SK-N-SH (cell line): ENCODE data around the gene FAM161A. TPM values are rescaled to one million over a fixed set of nuclear protein-coding genes. Genes with fewer than 3 reads are reported as not detected.
A peak's percentile ranks its signal among the peaks of the same experiment; 100 is the strongest.

Source experiments
- CTCF ChIA-PET: fragments of 300-600, 350-600 bp; formaldehyde crosslinking; extraction: SDS; loops from one replicate; lab custom pipeline; 2021; lab: Yijun Ruan, JAX
- POLR2A ChIA-PET: fragments of 350-600 bp; sonication (Branson Sonifier 250); formaldehyde crosslinking; extraction: SDS; loops from one replicate; lab custom pipeline; 2020; ENCODE audit warnings: antibody characterized with exemption, inconsistent platforms; lab: Yijun Ruan, JAX
- DNase-seq: peaks from one replicate; pipeline ENCODE4 v3.0.0; 2012
- H2AFZ ChIP-seq: fragments of 200-600 bp; sonication (generic); 2 replicates; pipeline ENCODE4 v1.8.1; 2016; ENCODE audit warnings: antibody characterized with exemption, mild to moderate bottlenecking, low read depth
- H3F3A ChIP-seq: fragments of 200-600 bp; sonication (generic); replicated peaks from 2 replicates; pipeline ENCODE3; 2016; ENCODE audit warnings: antibody characterized with exemption, mild to moderate bottlenecking; ENCODE audit not compliant: insufficient read depth
- H3K27ac ChIP-seq, 2 experiments: fragments of 200-500 bp in 1 of 2; fragments of 200-600 bp in 1 of 2; sonication (Bioruptor generic) in 1 of 2; sonication (generic), shearing (Covaris generic) in 1 of 2; 2 replicates each; pipeline versions ENCODE4 v1.5.1 to v1.6.1; 2014 to 2016; ENCODE audit warnings: low read depth in 2 of 2, inconsistent platforms in 1 of 2, low read length in 1 of 2, mild to moderate bottlenecking in 1 of 2, mixed read lengths in 1 of 2
- H3K27me3 ChIP-seq: fragments of 200-600 bp; sonication (generic), shearing (Covaris generic); 2 replicates; pipeline ENCODE4 v1.6.1; 2016; ENCODE audit warnings: mixed run types; ENCODE audit not compliant: insufficient read depth
- H3K36me3 ChIP-seq, 2 experiments: fragments of 200-500 bp in 1 of 2; fragments of 200-600 bp in 1 of 2; sonication (Bioruptor generic) in 1 of 2; sonication (generic) in 1 of 2; replicated peaks in 1 of 2; 2 replicates each; pipeline versions ENCODE3 to v1.5.1; 2014 to 2016; ENCODE audit warnings: low read length in 1 of 2, mild to moderate bottlenecking in 1 of 2; ENCODE audit not compliant: insufficient read depth in 2 of 2, control insufficient read depth in 1 of 2
- H3K4me1 ChIP-seq, 2 experiments: fragments of 200-500 bp in 1 of 2; fragments of 200-600 bp in 1 of 2; sonication (Bioruptor generic) in 1 of 2; sonication (generic), shearing (Covaris generic) in 1 of 2; 2 replicates each; pipeline versions ENCODE4 v1.5.1 to v1.6.1; 2014 to 2016; ENCODE audit warnings: low read depth in 1 of 2, low read length in 1 of 2, mixed run types in 1 of 2; ENCODE audit not compliant: insufficient read depth in 2 of 2, control insufficient read depth in 1 of 2
- H3K4me2 ChIP-seq: fragments of 200-600 bp; sonication (generic), shearing (Covaris generic); 2 replicates; pipeline ENCODE4 v1.6.1; 2017; ENCODE audit warnings: mixed run types
- H3K4me3 ChIP-seq, 2 experiments: fragments of 200-500 bp in 1 of 2; fragments of 200-600 bp in 1 of 2; sonication (Bioruptor generic) in 1 of 2; sonication (generic), shearing (Covaris generic) in 1 of 2; 2 replicates each; pipeline versions ENCODE4 v1.5.1 to v1.8.1; 2014 to 2016; ENCODE audit warnings: low read depth in 2 of 2, inconsistent platforms in 1 of 2, low read length in 1 of 2, mild to moderate bottlenecking in 1 of 2, mixed read lengths in 1 of 2, moderate library complexity in 1 of 2
- H3K79me2 ChIP-seq: fragments of 200-600 bp; sonication (generic); 2 replicates; pipeline ENCODE4 v1.8.1; 2017; ENCODE audit warnings: mild to moderate bottlenecking; ENCODE audit not compliant: insufficient read depth
- H3K9ac ChIP-seq: fragments of 200-600 bp; sonication (generic); 2 replicates; pipeline ENCODE4 v1.6.1; 2017; ENCODE audit warnings: mixed run types
- H3K9me2 ChIP-seq: fragments of 200-600 bp; sonication (generic); 2 replicates; pipeline ENCODE4 v1.6.1; 2017; ENCODE audit warnings: mixed run types
- H3K9me3 ChIP-seq: fragments of 200-600 bp; sonication (generic); 2 replicates; pipeline ENCODE4 v1.6.1; 2017; ENCODE audit warnings: mixed run types, mild to moderate bottlenecking, moderate library complexity
- H4K20me1 ChIP-seq: fragments of 200-600 bp; sonication (generic); 2 replicates; pipeline ENCODE4 v1.6.1; 2017; ENCODE audit warnings: mild to moderate bottlenecking, mixed run types; ENCODE audit not compliant: insufficient read depth
- CHD2 ChIP-seq: fragments of 150-350 bp; IDR thresholded peaks from 2 replicates; pipeline ENCODE4 v1.6.1; 2018; ENCODE audit warnings: low read length; ENCODE audit not compliant: partially characterized antibody
- CTCF ChIP-seq: fragments of 200-600 bp; sonication (generic); IDR thresholded peaks from 2 replicates; pipeline ENCODE4 v1.6.1; 2017; ENCODE audit warnings: antibody characterized with exemption, mild to moderate bottlenecking, moderate library complexity
- ELF1 ChIP-seq: IDR thresholded peaks from 2 replicates; pipeline ENCODE4 v1.4.0; 2012
- EP300 ChIP-seq, 2 experiments: IDR thresholded peaks; 2 replicates each; pipeline versions ENCODE4 v1.4.0 to v1.6.1; 2012; ENCODE audit warnings: borderline replicate concordance in 1 of 2, low read depth in 1 of 2, low read length in 1 of 2
- EZH2phosphoT487 ChIP-seq: fragments of 200-600 bp; sonication (generic); IDR thresholded peaks from 2 replicates; pipeline ENCODE4 v1.6.1; 2017; ENCODE audit warnings: low read depth, mixed run types, mild to moderate bottlenecking, antibody characterized with exemption, moderate library complexity, borderline replicate concordance
- FOSL2 ChIP-seq: IDR thresholded peaks from 2 replicates; pipeline ENCODE4 v1.4.0; 2012; ENCODE audit warnings: low read depth, mild to moderate bottlenecking, moderate library complexity, borderline replicate concordance
- FOXJ3 ChIP-seq: sonication (generic); formaldehyde crosslinking; IDR thresholded peaks from 2 replicates; pipeline ENCODE4 v1.5.1; 2020; ENCODE audit warnings: mild to moderate bottlenecking, missing genetic modification reagents
- GABPA ChIP-seq: IDR thresholded peaks from 2 replicates; pipeline ENCODE4 v1.4.0; 2012; ENCODE audit warnings: low read depth, mild to moderate bottlenecking
- GATA2 ChIP-seq: sonication (generic); formaldehyde crosslinking; IDR thresholded peaks from 2 replicates; pipeline ENCODE4 v1.5.0; 2020; ENCODE audit warnings: mild to moderate bottlenecking, missing genetic modification reagents
- JUND ChIP-seq: IDR thresholded peaks from 2 replicates; pipeline ENCODE4 v1.4.0; 2012
- MXI1 ChIP-seq: IDR thresholded peaks from 2 replicates; pipeline ENCODE4 v1.6.1; 2012; ENCODE audit warnings: mild to moderate bottlenecking, low read depth, low read length, improper control_type of control experiment
- NRF1 ChIP-seq: IDR thresholded peaks from 2 replicates; pipeline ENCODE4 v1.6.1; 2012; ENCODE audit warnings: low read depth, mild to moderate bottlenecking, low read length
- PBX3 ChIP-seq: IDR thresholded peaks from 2 replicates; pipeline ENCODE4; 2012
- POLR2AphosphoS5 ChIP-seq: IDR thresholded peaks from 2 replicates; pipeline ENCODE4 v1.6.1; 2012; ENCODE audit warnings: low read depth, low read length
- RAD21 ChIP-seq: IDR thresholded peaks from 2 replicates; pipeline ENCODE4 v1.6.1; 2012; ENCODE audit warnings: mild to moderate bottlenecking, low read length
- RCOR1 ChIP-seq: fragments of 150-350 bp; IDR thresholded peaks from 2 replicates; pipeline ENCODE4 v1.6.1; 2017; ENCODE audit warnings: antibody characterized with exemption, low read length
- SMC3 ChIP-seq: IDR thresholded peaks from 2 replicates; pipeline ENCODE4 v1.6.1; 2012; ENCODE audit warnings: low read depth, low read length, improper control_type of control experiment
- TAF1 ChIP-seq: IDR thresholded peaks from 2 replicates; pipeline ENCODE4 v1.6.1; 2012; ENCODE audit warnings: low read depth, mild to moderate bottlenecking, low read length, moderate library complexity, borderline replicate concordance
- TCF12 ChIP-seq: IDR thresholded peaks from 2 replicates; pipeline ENCODE4 v1.4.0; 2012
- TEAD4 ChIP-seq: IDR thresholded peaks from 2 replicates; pipeline ENCODE4 v1.4.0; 2012; ENCODE audit warnings: mild to moderate bottlenecking, borderline replicate concordance; ENCODE audit not compliant: insufficient read depth
- USF1 ChIP-seq: IDR thresholded peaks from 2 replicates; pipeline ENCODE4 v1.4.0; 2012; ENCODE audit warnings: low read depth, borderline replicate concordance
- USF2 ChIP-seq: fragments of 150-350 bp; IDR thresholded peaks from 2 replicates; pipeline ENCODE4 v1.6.1; 2017; ENCODE audit warnings: antibody characterized with exemption, low read length, low read depth, borderline replicate concordance
- YY1 ChIP-seq: IDR thresholded peaks from 2 replicates; pipeline ENCODE4 v1.4.0; 2012; ENCODE audit warnings: low read depth, mild to moderate bottlenecking
- WGBS: methylation state at CpG from one replicate; pipeline ENCODE4 v1.1.6; 2017; ENCODE audit warnings: low lambda C conversion rate; 5-methylcytosine and 5-hydroxymethylcytosine counted together
- polyA plus RNA-seq, 3 experiments: library from polyadenylated mRNA; depleted of rRNA; stranded (reverse); fragments of >200 nt; gene quantifications; 2 replicates each; pipeline ENCODE4 v1.2.3, GENCODE V29; 2012
- TF ChIP-seq, protein P1 (sequence below): IDR thresholded peaks from 2 replicates; pipeline ENCODE4 v1.4.0; 2012; ENCODE audit warnings: low read depth, borderline replicate concordance
- TF ChIP-seq, protein P2 (sequence below): fragments of 150-350 bp; IDR thresholded peaks from 2 replicates; pipeline ENCODE4 v1.6.1; 2016; ENCODE audit warnings: mild to moderate bottlenecking, low read depth, low read length

Gene FAM161A
- polyA plus RNA-seq, 1 of the 3 experiments (the other 2 are of a cell fraction): 0.90 TPM

DNA sequence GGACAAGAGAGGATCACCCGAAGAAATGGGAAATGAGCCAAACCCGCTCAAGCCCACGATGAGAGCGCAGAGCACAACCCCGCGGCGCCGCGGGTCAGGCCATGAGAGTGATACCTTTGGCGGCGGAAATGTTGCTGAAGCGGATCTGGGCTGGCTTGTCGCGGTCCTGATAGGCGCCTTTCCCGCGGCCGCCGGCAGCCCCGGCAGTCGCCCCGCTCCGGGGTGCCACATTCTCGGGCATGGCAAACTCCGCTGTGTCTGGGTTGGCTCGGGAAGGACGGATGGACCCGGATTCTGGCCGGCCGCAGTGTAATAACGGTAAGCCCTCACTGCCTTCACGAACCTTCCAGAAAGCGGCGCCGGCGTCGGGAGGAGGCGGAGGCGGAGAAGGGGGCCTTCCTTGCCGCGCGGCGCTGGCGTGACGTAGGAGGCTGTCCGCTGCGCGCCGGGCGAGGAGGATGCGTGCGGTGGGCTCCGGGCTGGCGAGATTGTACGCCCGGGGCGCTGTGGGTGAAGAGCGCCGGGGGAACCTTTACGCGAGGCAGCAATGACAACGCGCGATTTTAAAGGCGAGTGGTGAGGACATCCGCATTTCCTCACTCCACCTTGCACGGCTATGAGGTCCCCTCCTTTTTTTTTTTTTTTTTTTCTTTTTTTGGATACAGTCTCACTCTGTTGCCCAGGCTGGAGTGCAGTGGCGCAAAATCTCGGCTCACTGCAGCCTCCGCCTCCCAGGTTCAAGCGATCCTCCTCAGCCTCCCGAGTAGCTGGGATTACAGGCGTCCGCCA is 34.6 kb upstream of the FAM161A start, which contains the start of gene CCT4:
Gene CCT4 (minus strand): TSS at position 390 of the 789 bp plus-strand sequence. CDS start 149 bp downstream, at position 241.
- peaks cover 6% of the 10 kb centered on the region for H3F3A ChIP-seq
- peak within 1 kb of the TSS; percentile 88 to 90 for H3K27ac ChIP-seq
- H4K20me1 ChIP-seq: peaks cover 39% of the 10 kb centered on the region
- peaks cover 50% of the 10 kb centered on the region for H3K79me2 ChIP-seq
- peak within 1 kb of the TSS; percentile 97 for H3K9ac ChIP-seq
- peak within 1 kb of the TSS; percentile 72 to 98 for H3K4me3 ChIP-seq
- H3K36me3 ChIP-seq: peaks cover 13 to 31% of the 10 kb centered on the region in 2 experiments
- no peaks in the 10 kb centered on the region for H3K9me2 ChIP-seq
- POLR2A ChIA-PET: no interaction called here
- DNase-seq: peak; percentile 89
- CTCF ChIA-PET: interaction anchor here (0.7 to 1.6 kb wide), 2 partner anchors 10 to 375 kb away, joined by 4 read pairs; no protein-coding TSS in a partner anchor
- peaks cover 4 to 5% of the 10 kb centered on the region in 2 experiments; a peak in 1 of 4 replicates for H3K4me1 ChIP-seq
- peak within 1 kb of the TSS; percentile 82 for H3K4me2 ChIP-seq
- under 1% methylated on average over 54 of the region's 74 CpGs for WGBS
- peak within 1 kb of the TSS; percentile 87 for H2AFZ ChIP-seq
- H3K27me3 ChIP-seq: no peaks in the 10 kb centered on the region
- H3K9me3 ChIP-seq: no peaks in the 10 kb centered on the region
- TF ChIP-seq, protein P1, sequence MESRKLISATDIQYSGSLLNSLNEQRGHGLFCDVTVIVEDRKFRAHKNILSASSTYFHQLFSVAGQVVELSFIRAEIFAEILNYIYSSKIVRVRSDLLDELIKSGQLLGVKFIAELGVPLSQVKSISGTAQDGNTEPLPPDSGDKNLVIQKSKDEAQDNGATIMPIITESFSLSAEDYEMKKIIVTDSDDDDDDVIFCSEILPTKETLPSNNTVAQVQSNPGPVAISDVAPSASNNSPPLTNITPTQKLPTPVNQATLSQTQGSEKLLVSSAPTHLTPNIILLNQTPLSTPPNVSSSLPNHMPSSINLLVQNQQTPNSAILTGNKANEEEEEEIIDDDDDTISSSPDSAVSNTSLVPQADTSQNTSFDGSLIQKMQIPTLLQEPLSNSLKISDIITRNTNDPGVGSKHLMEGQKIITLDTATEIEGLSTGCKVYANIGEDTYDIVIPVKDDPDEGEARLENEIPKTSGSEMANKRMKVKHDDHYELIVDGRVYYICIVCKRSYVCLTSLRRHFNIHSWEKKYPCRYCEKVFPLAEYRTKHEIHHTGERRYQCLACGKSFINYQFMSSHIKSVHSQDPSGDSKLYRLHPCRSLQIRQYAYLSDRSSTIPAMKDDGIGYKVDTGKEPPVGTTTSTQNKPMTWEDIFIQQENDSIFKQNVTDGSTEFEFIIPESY: no peak
- TF ChIP-seq PBX3: no peak
- TF ChIP-seq TAF1: peak; percentile 96; the same call in 1 of the 2 replicates
- TF ChIP-seq FOXJ3: no peak
- TF ChIP-seq JUND: no peak
- no peak for TF ChIP-seq RCOR1
- TF ChIP-seq USF2: no peak
- TF ChIP-seq, protein P2, sequence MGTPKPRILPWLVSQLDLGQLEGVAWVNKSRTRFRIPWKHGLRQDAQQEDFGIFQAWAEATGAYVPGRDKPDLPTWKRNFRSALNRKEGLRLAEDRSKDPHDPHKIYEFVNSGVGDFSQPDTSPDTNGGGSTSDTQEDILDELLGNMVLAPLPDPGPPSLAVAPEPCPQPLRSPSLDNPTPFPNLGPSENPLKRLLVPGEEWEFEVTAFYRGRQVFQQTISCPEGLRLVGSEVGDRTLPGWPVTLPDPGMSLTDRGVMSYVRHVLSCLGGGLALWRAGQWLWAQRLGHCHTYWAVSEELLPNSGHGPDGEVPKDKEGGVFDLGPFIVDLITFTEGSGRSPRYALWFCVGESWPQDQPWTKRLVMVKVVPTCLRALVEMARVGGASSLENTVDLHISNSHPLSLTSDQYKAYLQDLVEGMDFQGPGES: no peak; the same call in 1 of the 2 replicates
- TF ChIP-seq GABPA: peak; percentile 57
- TF ChIP-seq YY1: peak; percentile 59; the same call in 1 of the 2 replicates
- TF ChIP-seq SMC3: 0 out of 2 replicates have a peak, but pooled peaks have one; percentile 7
- TF ChIP-seq CTCF: no peak
- TF ChIP-seq GATA2 (CRISPR knock-in tag): no peak
- TF ChIP-seq POLR2AphosphoS5: peak; percentile 97
- no peak for TF ChIP-seq TCF12
- TF ChIP-seq RAD21: no peak
- TF ChIP-seq FOSL2: no peak
- TF ChIP-seq MXI1: peak; percentile 72
- peak; percentile 73 for TF ChIP-seq ELF1
- TF ChIP-seq TEAD4: no peak
- TF ChIP-seq CHD2: peak; percentile 80
- no peak for TF ChIP-seq NRF1
- no peak for TF ChIP-seq EZH2phosphoT487
- TF ChIP-seq USF1: no peak
- TF ChIP-seq EP300 (IDR thresholded peaks at IDR 0.05; ENCODE audit: borderline replicate concordance in 1 of 2, low read depth in 1 of 2, low read length in 1 of 2): peak; percentile 10 to 75; a peak in 3 of 4 replicates
